ENCODE data around the gene TTC7B. TPM values are rescaled to one million over a fixed set of nuclear protein-coding genes. Genes with fewer than 3 reads are reported as not detected.

TTC7B gene
- total RNA-seq, 1 experiment from 2014 or later, result 70.6 TPM

DNA sequence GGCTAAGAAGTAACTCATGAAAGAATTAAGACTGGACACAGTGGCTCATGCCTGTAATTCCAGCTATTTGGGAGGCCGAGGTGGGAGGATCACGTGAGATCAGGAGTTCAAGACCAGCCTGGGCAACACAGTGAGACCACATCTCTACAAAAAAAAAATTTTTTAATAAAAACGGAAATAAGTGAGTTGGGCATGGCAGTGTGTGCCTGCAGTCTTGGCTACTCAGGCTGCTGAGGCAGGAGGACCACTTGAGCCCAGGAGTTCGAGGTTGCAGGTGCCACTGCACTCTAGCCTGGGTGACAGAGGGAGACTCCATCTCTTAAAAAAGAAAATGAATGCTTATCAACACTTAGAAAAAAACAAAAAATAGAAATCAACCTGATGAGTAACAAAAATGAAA, 301.7 kb downstream of the TTC7B start:
- H3K9me2 ChIP-seq (ENCODE audit: insufficient read depth), result no peaks in the 10 kb centered on the region
- H3K27me3 ChIP-seq (ENCODE audit: insufficient read depth, low read length), result no peaks in the 10 kb centered on the region
- CTCF ChIA-PET, result no interaction called here
- DNase-seq (ENCODE audit: low read depth, low spot score), result no peak
- RAD21 ChIA-PET (ENCODE audit: low non-redundant PET in 1 of 2, low total read pairs in 2 of 2, uncharacterized antibody in 2 of 2, unreplicated experiment in 2 of 2), result no interaction called here
- H3K4me3 ChIP-seq (replicated peaks in 1 of 2; ENCODE audit: low read depth in 1 of 2, low read length in 2 of 2), result no peak overlapping the region
- no peak overlapping the region for H3K27ac ChIP-seq (ENCODE audit: low read depth, low read length)
- no peaks in the 10 kb centered on the region for H3K36me3 ChIP-seq (ENCODE audit: control insufficient read depth in 1 of 2, insufficient read depth in 2 of 2, low read length in 2 of 2)
- H3K79me2 ChIP-seq (ENCODE audit: insufficient read depth, low read length), result no peaks in the 10 kb centered on the region
- BruUV-seq (replicated peaks), result no TSS peak
- no peaks in the 10 kb centered on the region for H3K9me3 ChIP-seq (ENCODE audit: control insufficient read depth in 1 of 2, insufficient read depth in 1 of 2, low read depth in 1 of 2, low read length in 2 of 2)
- H3K9ac ChIP-seq (ENCODE audit: low read length), result no peak overlapping the region
- TF ChIP-seq, protein P1, sequence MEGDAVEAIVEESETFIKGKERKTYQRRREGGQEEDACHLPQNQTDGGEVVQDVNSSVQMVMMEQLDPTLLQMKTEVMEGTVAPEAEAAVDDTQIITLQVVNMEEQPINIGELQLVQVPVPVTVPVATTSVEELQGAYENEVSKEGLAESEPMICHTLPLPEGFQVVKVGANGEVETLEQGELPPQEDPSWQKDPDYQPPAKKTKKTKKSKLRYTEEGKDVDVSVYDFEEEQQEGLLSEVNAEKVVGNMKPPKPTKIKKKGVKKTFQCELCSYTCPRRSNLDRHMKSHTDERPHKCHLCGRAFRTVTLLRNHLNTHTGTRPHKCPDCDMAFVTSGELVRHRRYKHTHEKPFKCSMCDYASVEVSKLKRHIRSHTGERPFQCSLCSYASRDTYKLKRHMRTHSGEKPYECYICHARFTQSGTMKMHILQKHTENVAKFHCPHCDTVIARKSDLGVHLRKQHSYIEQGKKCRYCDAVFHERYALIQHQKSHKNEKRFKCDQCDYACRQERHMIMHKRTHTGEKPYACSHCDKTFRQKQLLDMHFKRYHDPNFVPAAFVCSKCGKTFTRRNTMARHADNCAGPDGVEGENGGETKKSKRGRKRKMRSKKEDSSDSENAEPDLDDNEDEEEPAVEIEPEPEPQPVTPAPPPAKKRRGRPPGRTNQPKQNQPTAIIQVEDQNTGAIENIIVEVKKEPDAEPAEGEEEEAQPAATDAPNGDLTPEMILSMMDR (IDR thresholded peaks at IDR 0.05 in 2 of 3, conservative IDR thresholded peaks at IDR 0.05 in 1 of 3; ENCODE audit: borderline replicate concordance in 1 of 3, insufficient read depth in 1 of 3, low read depth in 2 of 3, low read length in 2 of 3), result no peak
- TF ChIP-seq TCF7L2 (IDR thresholded peaks at IDR 0.05; ENCODE audit: borderline replicate concordance, extremely low read depth, insufficient read depth, insufficient read length) (no peak), RAD21 (IDR thresholded peaks at IDR 0.05; ENCODE audit: low read depth) (no peak), FOSL1 (IDR thresholded peaks at IDR 0.05; ENCODE audit: low read depth) (no peak), EZH2 (IDR thresholded peaks at IDR 0.05) (no peak), CEBPB (IDR thresholded peaks at IDR 0.05; ENCODE audit: low read depth) (no peak), POLR2AphosphoS5 (IDR thresholded peaks at IDR 0.05; ENCODE audit: low read depth, low read length) (no peak), ELF1 (IDR thresholded peaks at IDR 0.05; ENCODE audit: borderline replicate concordance, low read depth) (no peak), ZNF274 (IDR thresholded peaks at IDR 0.05; ENCODE audit: low read depth, low read length) (no peak), YY1 (IDR thresholded peaks at IDR 0.05; ENCODE audit: extremely low read depth, insufficient replicate concordance, low read depth, low read length) (no peak), SIN3A (IDR thresholded peaks at IDR 0.05; ENCODE audit: low read depth) (no peak), SRF (IDR thresholded peaks at IDR 0.05; ENCODE audit: low read depth) (no peak), SP1 (IDR thresholded peaks at IDR 0.05; ENCODE audit: low read depth) (no peak), EZH2phosphoT487 (IDR thresholded peaks at IDR 0.05; ENCODE audit: borderline replicate concordance) (no peak), POLR2A (IDR thresholded peaks at IDR 0.05; ENCODE audit: borderline replicate concordance, extremely low read depth, insufficient read depth, insufficient read length) (no peak), ZFX (IDR thresholded peaks at IDR 0.05) (no peak), EGR1 (IDR thresholded peaks at IDR 0.05; ENCODE audit: low read depth) (no peak)
- TF ChIP-seq, protein P2, sequence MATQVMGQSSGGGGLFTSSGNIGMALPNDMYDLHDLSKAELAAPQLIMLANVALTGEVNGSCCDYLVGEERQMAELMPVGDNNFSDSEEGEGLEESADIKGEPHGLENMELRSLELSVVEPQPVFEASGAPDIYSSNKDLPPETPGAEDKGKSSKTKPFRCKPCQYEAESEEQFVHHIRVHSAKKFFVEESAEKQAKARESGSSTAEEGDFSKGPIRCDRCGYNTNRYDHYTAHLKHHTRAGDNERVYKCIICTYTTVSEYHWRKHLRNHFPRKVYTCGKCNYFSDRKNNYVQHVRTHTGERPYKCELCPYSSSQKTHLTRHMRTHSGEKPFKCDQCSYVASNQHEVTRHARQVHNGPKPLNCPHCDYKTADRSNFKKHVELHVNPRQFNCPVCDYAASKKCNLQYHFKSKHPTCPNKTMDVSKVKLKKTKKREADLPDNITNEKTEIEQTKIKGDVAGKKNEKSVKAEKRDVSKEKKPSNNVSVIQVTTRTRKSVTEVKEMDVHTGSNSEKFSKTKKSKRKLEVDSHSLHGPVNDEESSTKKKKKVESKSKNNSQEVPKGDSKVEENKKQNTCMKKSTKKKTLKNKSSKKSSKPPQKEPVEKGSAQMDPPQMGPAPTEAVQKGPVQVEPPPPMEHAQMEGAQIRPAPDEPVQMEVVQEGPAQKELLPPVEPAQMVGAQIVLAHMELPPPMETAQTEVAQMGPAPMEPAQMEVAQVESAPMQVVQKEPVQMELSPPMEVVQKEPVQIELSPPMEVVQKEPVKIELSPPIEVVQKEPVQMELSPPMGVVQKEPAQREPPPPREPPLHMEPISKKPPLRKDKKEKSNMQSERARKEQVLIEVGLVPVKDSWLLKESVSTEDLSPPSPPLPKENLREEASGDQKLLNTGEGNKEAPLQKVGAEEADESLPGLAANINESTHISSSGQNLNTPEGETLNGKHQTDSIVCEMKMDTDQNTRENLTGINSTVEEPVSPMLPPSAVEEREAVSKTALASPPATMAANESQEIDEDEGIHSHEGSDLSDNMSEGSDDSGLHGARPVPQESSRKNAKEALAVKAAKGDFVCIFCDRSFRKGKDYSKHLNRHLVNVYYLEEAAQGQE (IDR thresholded peaks at IDR 0.05; ENCODE audit: low read depth), result no peak
- TF ChIP-seq, protein P3, sequence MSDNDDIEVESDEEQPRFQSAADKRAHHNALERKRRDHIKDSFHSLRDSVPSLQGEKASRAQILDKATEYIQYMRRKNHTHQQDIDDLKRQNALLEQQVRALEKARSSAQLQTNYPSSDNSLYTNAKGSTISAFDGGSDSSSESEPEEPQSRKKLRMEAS (IDR thresholded peaks at IDR 0.05), result no peak
- intact Hi-C loops (cut with micrococcal nuclease), result no loop called here
- ATAC-seq, result no peak
- H3K4me1 ChIP-seq (ENCODE audit: control insufficient read depth in 1 of 2, insufficient read depth in 2 of 2, low read length in 2 of 2), result peaks cover 22 to 44% of the 10 kb centered on the region in 2 experiments
- H4K20me1 ChIP-seq (ENCODE audit: insufficient read depth), result no peaks in the 10 kb centered on the region
- no peak overlapping the region for H2AFZ ChIP-seq (ENCODE audit: low read depth, low read length, poor library complexity, severe bottlenecking)
- no peak overlapping the region for H3K4me2 ChIP-seq (ENCODE audit: low read length)
- POLR2A ChIA-PET, result no interaction called here
